Measurements from ENCODE around the gene PLA2R1.

Gene PLA2R1

DNA sequence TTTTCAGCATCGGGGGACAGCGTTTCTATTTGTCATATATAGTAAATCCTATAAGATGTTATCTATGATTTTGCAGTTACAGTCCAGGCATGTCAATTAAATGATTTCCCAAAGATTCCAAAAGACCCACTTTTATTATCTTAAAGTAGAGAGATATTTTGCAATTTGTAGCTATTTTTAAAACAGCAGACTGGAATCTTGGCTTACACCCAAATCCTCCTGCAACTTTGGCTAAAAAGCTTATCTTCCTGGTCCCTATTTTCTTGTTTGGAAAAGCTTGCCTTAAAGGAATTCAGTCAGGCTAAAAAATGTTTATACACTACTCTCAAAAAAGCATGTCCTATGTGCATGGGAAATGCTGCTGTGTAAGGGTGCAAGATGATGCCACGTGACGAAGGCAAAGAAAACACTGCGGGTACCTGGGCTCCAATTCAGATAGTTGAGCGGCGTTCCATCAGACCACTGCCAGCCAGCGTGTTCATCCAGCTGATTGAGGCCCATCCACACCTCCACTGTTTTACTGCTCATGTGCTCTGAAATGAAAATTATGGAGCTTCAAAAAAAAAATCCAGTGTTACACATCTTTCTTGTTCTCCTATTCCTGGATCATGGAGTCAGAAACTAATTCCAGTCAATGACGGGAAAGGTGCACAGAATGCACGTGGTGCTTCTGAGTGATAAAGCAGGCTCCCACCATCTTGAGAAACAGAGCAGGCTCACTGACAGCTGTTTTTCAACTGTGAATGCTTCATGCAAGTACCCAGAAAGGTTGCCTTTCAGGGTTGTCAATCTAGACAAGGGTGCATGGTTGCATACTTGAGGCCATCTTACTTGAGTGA lies 33.8 kb downstream of the PLA2R1 start:
- FAIRE-seq, result no peak

DNA sequence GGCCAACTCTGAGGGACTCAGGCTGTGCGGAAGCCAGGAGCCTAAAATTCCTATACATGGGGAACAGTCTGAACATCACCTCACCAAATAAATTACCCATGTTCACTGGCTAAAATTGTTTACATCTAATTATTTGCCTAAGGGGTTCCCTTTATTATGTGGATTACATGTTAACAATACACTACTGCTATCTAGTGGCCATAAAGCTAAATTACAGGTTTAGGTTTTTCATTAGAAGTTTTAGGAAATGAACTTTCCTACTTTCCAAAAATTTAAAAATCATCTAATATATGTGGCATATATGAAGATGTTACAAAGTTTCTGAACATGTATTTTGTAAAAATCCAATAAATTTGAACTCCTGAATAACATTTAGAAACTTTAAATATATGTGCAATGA lies 40.3 kb downstream of the PLA2R1 start:
- peak; percentile 94 for FAIRE-seq

GRCh38 chr2:160019374-160020090 lies 42.9 kb downstream of the PLA2R1 start:
- FAIRE-seq, result no peak

DNA sequence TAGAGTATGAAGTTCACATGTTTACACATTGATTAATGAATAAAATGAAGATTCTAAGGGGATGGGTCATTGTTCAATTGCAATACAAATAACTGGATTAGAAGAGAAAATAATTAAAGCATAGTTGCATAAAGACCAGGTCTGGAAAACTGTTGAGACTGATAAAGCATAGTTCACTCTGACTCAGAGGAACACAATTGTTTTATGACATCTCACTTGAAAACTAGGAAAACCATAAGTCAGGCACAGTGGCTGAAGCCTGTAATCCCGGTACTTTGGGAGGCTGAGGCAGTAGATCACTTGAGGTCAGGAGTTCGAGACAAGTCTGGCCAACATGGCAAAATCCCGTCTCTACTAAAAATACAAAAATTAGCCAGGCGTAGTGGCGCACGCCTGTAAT lies 46.7 kb downstream of the PLA2R1 start:
- no peak for FAIRE-seq

- no peak for FAIRE-seq
Measured at GRCh38 chr2:160014227-160014626, 48.2 kb downstream of the PLA2R1 start.

GRCh38 chr2:160010361-160011145 lies 51.9 kb downstream of the PLA2R1 start:
- FAIRE-seq, result no peak

DNA sequence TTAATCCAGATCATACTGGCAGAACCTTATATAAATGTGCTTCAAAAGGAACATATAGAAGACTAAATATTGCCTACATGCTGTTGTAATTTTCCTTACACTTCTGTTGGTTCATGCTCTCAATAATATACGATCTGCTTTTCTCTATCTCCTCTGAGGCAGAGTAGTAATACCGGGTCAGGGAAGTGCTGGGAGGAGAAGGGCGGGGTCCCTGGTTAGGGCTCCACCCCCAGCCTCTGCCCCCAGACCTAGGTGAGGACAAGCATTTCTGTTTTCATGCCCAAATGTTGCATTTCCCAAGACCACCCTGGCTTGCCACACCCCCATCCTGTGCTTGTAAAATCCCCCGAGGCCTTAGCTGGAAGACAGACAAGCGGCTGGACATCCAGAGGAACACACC lies 55.3 kb downstream of the PLA2R1 start:
- no peak for FAIRE-seq

DNA sequence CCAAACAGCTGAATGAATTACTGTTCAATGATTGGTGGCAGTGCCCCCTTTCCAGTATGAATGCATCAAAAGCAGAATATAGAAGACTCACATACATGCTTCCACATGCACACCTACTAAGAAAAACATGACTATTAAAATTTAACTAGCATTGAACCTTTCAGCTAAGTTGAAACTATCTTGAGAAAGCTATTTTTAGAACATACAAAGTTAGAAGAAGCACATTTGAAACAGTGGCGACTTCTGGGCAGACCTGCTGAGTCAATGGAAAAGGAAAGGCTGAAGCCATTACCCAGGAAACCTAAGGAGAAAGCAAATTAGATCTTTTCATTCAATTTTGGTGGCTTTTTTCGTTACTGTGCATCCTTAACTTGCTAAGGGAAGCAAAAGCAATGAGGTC lies 55.9 kb downstream of the PLA2R1 start:
- no peak for FAIRE-seq

DNA sequence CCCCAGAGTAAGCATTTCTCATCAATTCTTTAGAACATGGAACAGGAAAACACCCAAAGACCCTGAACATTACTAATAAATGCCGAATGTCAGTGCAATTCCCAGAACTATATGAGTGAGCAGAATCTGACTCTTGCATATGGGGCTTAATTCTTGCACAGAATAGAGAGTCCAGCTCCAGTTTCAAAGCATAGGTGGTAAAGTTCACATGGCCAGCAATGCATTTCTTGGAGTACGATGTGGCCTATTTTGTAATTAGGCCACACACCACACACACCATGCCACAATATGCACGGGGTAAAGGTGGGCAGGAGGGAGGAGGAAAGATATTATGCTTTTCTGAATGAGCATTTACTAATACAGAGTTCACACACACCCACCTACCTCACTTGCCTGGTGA lies 56.5 kb downstream of the PLA2R1 start:
- no peak for FAIRE-seq

DNA sequence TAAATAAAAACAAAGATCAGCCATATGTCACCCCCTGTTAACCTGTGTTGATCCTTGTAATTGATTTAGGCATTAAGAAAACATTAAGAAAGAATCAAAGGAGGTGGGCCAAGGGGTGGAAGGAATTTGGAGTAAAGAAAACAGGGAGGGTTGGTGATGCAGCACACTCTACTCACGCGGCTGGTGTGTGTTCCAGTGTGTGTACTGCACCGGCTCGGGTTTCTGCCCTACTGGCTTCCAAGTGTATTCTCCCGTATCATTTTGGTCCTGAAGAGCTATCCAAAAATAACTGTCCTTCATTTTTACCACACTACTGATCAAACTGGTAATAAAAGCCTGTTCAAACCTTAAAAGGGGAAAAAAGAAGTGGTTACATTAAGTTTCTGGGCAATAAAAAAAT lies 56.9 kb downstream of the PLA2R1 start:
- no peak for FAIRE-seq

DNA sequence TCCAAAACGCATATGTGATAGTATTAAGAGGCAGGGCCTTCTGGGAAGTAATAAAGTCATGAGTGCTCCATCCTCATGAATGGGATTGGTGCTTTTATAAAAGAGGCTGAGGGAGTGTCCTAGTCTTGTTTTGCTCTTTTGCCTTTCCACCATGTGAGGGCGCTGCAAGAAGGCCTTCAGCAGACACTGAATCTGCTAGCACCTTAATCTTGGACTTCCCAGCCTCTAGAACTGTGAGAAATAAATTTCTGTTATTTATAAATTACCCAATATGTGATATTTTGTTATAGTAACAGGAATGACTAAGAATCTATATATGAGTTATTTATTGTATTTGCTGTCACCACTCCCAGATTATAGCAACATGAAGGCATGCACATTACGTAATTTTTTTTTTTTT lies 63.5 kb downstream of the PLA2R1 start:
- FAIRE-seq, result no peak

DNA sequence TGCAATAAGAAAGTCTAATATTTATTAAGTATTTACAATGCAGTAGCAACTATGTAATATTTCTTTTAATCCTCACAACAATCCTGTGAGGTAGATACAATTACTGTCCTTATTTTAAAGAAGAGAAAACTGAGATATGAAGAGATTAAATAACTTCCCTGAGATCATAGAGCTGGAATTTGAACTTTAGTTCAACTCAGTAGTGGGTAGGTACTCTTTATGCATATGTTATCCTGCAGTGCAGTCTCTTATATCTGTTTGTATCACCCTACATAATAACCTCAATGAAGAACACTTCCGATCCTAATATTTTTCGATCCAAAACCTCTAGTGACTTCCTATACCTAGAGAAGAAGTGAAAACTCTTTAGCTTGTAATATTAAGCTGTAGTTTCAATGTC lies 64.2 kb downstream of the PLA2R1 start:
- FAIRE-seq, result no peak

DNA sequence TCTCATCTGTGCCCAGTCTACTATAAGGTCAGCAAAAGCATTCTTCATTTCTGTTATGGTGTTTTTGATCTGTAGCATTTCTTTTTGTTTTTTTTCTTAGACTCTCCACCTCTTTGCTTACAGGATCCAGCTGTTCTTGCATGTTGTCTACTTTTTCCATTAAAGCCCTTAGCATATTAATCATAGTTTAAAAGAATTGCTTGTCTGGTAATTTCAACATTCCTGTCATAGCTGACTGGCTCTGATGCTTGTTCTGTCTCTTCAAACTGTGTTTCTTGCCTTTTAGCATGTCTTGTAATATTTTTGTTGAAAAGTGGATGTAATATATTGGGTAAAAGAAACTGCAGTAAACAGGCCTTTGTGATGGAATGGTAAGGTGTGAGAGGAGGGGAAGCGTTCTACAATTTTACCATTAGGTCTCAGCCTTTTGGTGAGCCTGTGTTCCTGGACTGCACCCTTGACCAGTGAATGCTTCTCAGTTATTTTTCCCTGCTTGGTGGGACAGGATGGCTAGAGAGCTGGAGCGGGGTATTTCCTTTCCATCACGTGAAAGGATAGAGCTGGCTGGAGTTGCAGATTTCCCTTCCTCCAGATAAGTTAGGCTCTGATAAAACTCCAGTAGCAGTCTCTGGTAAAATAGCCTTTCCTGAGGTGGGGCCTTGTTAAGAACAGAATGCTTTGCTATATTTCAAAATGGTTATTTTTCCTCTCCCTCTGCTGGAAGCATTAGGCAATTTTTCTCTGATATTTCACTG lies 65.4 kb downstream of the PLA2R1 start:
- no peak for FAIRE-seq

GRCh38 chr2:159995038-159995437 lies 67.4 kb downstream of the PLA2R1 start:
- no peak for FAIRE-seq

GRCh38 chr2:159989249-159989648 lies 73.2 kb downstream of the PLA2R1 start:
- no peak for FAIRE-seq

DNA sequence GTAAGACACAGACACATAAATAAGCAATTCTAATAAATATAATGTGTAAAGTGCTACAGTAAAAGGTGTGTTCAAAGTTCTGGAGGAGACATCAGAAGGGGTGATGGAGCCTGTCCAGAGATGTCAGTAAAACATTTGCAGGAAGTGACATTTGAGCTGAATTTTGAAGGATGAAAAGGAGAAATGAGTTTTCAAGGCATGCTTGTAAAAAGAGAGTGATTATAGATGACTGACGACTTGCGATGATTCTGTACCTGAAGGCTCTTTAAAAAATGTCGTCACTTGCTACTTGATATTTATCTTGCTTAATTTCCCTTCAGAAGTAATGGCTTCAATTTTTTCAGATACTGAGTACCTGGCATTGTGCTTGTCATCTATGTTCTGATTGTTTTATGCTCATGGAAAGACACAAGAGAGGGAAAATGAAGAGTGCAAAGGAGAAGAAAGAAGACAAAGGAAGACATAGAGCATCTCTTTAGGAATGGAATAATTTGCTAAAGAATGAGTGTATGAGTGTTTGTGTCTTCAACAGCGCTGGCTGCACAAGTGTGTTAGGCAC lies 73.9 kb downstream of the PLA2R1 start:
- FAIRE-seq, result no peak

GRCh38 chr2:159987181-159987580 lies 75.2 kb downstream of the PLA2R1 start:
- FAIRE-seq, result no peak

GRCh38 chr2:159985656-159986055 lies 76.8 kb downstream of the PLA2R1 start:
- no peak for FAIRE-seq

GRCh38 chr2:159984034-159984433 lies 78.4 kb downstream of the PLA2R1 start:
- no peak for FAIRE-seq

DNA sequence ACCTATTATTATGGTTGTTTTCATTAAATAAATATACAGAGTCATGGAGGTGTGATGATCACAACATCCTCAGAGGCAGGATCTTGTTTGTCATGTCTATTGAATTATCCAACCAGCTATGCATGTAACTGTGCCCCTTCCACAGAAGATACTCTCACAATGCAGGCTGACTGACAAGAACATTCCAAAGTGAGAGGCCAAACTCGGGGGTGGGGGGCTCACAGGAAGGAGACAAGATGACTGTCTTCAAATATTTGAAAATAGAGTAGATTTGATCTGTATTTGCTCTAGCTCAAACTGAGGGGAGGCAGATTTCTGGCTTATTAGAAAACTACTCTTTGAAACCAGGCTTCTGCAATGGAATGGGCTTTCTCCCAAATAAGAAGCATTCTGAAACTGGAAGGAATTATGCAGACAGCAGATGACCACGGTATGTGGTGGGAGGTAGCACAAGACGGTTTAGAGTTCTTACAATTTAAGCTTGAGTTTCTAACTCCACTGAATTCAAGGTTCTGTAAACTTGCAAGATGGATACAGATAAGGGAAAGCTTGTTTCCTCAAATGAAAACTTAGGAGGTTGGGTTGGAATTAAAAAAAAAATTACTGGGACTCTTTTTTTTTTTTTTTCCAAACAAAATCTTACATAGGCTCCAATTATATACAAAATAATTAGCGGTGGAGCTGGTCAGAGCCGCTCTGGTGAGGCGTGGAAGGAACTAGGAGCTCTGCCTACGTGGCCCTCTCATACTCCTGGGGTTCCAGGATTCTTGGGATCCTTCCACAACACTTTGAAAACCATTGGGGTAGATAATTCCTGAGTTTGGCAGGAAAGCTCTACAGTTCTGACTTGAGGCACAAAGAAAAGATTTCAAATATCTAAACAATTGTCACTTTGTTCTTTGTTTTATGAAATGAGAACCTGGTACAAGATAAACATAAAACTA lies 79.3 kb downstream of the PLA2R1 start:
- no peak for FAIRE-seq

- no peak for FAIRE-seq
Measured at GRCh38 chr2:159982270-159982669, 80.1 kb downstream of the PLA2R1 start.
